Measurements from ENCODE around the gene EPG5. TPM values are rescaled to one million over a fixed set of nuclear protein-coding genes. Genes with fewer than 3 reads are reported as not detected.

Gene EPG5
- total RNA-seq, 1 donor: 94.8 TPM

DNA sequence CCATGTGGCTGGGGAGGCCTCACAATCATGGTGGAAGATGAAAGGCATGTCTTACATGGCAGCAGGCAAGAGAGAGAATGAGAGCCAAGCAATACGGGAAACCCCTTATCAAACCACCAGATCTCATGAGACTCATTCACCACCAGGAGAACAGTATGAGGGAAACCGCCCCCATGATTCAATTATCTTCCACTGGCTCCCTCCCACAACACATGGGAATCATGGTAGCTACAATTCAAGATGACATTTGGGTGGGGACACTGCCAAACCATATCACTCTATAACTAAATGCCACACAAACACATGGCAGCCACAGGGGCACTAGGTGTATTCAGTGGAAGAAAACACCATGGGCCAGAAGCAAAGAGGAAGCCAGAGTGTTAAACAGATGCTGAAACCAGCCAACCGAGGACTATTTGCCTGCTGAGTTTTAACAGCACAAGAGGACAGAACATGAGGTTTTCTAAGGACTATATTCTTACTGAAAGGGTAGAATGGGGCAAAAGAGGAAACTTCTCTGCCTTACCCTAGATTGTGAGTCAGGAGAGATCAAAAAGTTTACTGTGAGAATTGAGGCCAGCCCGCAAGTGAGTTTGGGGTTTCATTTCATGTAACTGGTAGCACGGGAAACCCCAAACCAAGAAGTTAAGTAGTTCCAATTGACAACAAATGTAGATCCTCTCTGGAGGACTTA, 92.5 kb downstream of the EPG5 start:
- H3K27ac ChIP-seq (ENCODE audit: low read depth, low read length): peak overlapping the region; percentile 6
- H3K9me3 ChIP-seq (ENCODE audit: low read depth, low read length): peaks cover 3% of the 10 kb centered on the region
- H2AFZ ChIP-seq (ENCODE audit: low read length): no peak overlapping the region
- peaks cover 72% of the 10 kb centered on the region for H3K36me3 ChIP-seq (ENCODE audit: insufficient read depth, low read length)
- no peak for DNase-seq (ENCODE audit: insufficient read length, low spot score, missing footprints)
- peaks cover 4% of the 10 kb centered on the region for H4K20me1 ChIP-seq (ENCODE audit: insufficient read depth, low read length)
- H3K4me1 ChIP-seq (ENCODE audit: insufficient read depth, low read length): peaks cover 8% of the 10 kb centered on the region
- no peaks in the 10 kb centered on the region for H3K27me3 ChIP-seq (ENCODE audit: insufficient read depth, low read length)
- no peak overlapping the region for H3K4me3 ChIP-seq (ENCODE audit: insufficient read depth, low read length)
- TF ChIP-seq, protein P1, sequence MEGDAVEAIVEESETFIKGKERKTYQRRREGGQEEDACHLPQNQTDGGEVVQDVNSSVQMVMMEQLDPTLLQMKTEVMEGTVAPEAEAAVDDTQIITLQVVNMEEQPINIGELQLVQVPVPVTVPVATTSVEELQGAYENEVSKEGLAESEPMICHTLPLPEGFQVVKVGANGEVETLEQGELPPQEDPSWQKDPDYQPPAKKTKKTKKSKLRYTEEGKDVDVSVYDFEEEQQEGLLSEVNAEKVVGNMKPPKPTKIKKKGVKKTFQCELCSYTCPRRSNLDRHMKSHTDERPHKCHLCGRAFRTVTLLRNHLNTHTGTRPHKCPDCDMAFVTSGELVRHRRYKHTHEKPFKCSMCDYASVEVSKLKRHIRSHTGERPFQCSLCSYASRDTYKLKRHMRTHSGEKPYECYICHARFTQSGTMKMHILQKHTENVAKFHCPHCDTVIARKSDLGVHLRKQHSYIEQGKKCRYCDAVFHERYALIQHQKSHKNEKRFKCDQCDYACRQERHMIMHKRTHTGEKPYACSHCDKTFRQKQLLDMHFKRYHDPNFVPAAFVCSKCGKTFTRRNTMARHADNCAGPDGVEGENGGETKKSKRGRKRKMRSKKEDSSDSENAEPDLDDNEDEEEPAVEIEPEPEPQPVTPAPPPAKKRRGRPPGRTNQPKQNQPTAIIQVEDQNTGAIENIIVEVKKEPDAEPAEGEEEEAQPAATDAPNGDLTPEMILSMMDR (IDR thresholded peaks at IDR 0.05; ENCODE audit: extremely low read depth, low read depth, low read length): no peak
- no peak overlapping the region for H3K4me2 ChIP-seq (ENCODE audit: insufficient read depth, low read length)
- peaks cover 65% of the 10 kb centered on the region for H3K79me2 ChIP-seq (ENCODE audit: insufficient read depth, low read length)

- Histone ChIP-seq H3K4me3 (ENCODE audit: insufficient read depth, low read length) (no peak overlapping the region), H3K79me2 (ENCODE audit: insufficient read depth, low read length) (peaks cover 57% of the 10 kb centered on the region), H3K9me3 (ENCODE audit: low read depth, low read length) (peaks cover 3% of the 10 kb centered on the region), H3K4me2 (ENCODE audit: insufficient read depth, low read length) (no peak overlapping the region), H3K36me3 (ENCODE audit: insufficient read depth, low read length) (peaks cover 62% of the 10 kb centered on the region), H3K4me1 (ENCODE audit: insufficient read depth, low read length) (peaks cover 8% of the 10 kb centered on the region), H2AFZ (ENCODE audit: low read length) (no peak overlapping the region), H3K27ac (ENCODE audit: low read depth, low read length) (no peak overlapping the region), H4K20me1 (ENCODE audit: insufficient read depth, low read length) (peaks cover 2% of the 10 kb centered on the region), H3K27me3 (ENCODE audit: insufficient read depth, low read length) (no peaks in the 10 kb centered on the region)
- TF ChIP-seq, protein P1 (IDR thresholded peaks at IDR 0.05; ENCODE audit: extremely low read depth, low read depth, low read length): no peak
- no peak for DNase-seq (ENCODE audit: insufficient read length, low spot score, missing footprints)
Observed at GRCh38 chr18:45871431-45872084, 95.6 kb downstream of the EPG5 start.

DNA sequence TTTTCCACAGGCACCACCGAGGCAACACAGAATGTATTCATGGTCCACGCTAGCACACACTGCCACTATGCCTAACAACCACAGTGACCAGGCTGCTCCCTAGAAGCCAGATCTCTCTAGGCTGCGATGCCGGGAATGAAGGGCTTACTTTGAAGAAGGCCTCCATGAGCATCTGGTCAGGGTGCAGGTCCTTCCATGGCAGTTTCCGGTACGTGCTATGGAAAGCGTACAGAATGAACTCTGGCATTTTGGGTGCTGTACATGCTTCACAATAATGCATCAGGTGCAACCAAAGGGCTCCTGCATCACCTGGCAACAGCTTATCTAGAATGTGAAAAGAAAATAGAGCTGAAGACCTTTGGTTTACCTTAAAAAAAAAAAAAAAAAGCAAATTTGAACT, 96.7 kb downstream of the EPG5 start:
- DNase-seq (ENCODE audit: insufficient read length, low spot score, missing footprints): no peak
- Histone ChIP-seq H2AFZ (ENCODE audit: low read length) (no peak overlapping the region), H3K4me1 (ENCODE audit: insufficient read depth, low read length) (peaks cover 8% of the 10 kb centered on the region), H3K79me2 (ENCODE audit: insufficient read depth, low read length) (peaks cover 51% of the 10 kb centered on the region), H3K27me3 (ENCODE audit: insufficient read depth, low read length) (no peaks in the 10 kb centered on the region), H3K9me3 (ENCODE audit: low read depth, low read length) (peaks cover 3% of the 10 kb centered on the region), H3K36me3 (ENCODE audit: insufficient read depth, low read length) (peaks cover 60% of the 10 kb centered on the region), H3K4me3 (ENCODE audit: insufficient read depth, low read length) (no peak overlapping the region), H4K20me1 (ENCODE audit: insufficient read depth, low read length) (peaks cover 2% of the 10 kb centered on the region), H3K4me2 (ENCODE audit: insufficient read depth, low read length) (no peak overlapping the region), H3K27ac (ENCODE audit: low read depth, low read length) (no peak overlapping the region)
- TF ChIP-seq, protein P1 (IDR thresholded peaks at IDR 0.05; ENCODE audit: extremely low read depth, low read depth, low read length): no peak

- Histone ChIP-seq H3K27me3 (ENCODE audit: insufficient read depth, low read length) (no peaks in the 10 kb centered on the region), H3K27ac (ENCODE audit: low read depth, low read length) (no peak overlapping the region), H3K9me3 (ENCODE audit: low read depth, low read length) (no peaks in the 10 kb centered on the region), H3K4me3 (ENCODE audit: insufficient read depth, low read length) (no peak overlapping the region), H3K4me2 (ENCODE audit: insufficient read depth, low read length) (no peak overlapping the region), H4K20me1 (ENCODE audit: insufficient read depth, low read length) (no peaks in the 10 kb centered on the region), H2AFZ (ENCODE audit: low read length) (no peak overlapping the region), H3K36me3 (ENCODE audit: insufficient read depth, low read length) (peaks cover 80% of the 10 kb centered on the region), H3K79me2 (ENCODE audit: insufficient read depth, low read length) (peaks cover 19% of the 10 kb centered on the region), H3K4me1 (ENCODE audit: insufficient read depth, low read length) (peaks cover 19% of the 10 kb centered on the region)
- TF ChIP-seq, protein P1 (IDR thresholded peaks at IDR 0.05; ENCODE audit: extremely low read depth, low read depth, low read length): no peak
- no peak for DNase-seq (ENCODE audit: insufficient read length, low spot score, missing footprints)
Observed at GRCh38 chr18:45865466-45865865, 101.7 kb downstream of the EPG5 start.
